ENCODE measurements around the gene AZGP1. TPM values are rescaled to one million over a fixed set of nuclear protein-coding genes. Genes with fewer than 3 reads are reported as not detected.
A peak's percentile ranks its signal among the peaks of the same experiment; 100 is the strongest.

The AZGP1 gene
- total and polyA plus RNA-seq, 2 of the 13 experiments (the other 11 are each of a cell fraction or from before 2014, with no cell fraction given): 93.8 to 229 TPM

DNA sequence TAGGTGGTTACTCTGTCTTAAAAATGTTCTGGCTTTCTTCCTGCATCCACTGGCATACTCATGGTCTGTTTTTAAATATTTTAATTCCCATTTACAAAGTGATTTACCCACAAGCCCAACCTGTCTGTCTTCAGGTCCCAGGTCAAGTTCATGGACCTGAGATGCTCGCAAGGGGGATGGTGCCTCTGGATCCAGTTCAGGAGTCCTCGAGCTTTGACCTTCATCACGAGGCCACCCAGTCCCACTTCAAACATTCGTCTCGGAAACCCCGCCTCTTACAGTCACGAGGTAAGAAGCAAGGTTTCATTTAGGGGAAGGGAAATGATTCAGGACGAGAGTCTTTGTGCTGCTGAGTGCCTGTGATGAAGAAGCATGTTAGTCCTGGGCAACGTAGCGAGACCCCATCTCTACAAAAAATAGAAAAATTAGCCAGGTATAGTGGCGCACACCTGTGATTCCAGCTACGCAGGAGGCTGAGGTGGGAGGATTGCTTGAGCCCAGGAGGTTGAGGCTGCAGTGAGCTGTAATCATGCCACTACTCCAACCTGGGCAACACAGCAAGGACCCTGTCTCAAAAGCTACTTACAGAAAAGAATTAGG, 48.3 kb upstream of the AZGP1 start (continued):
- TF ChIP-seq AHR (CRISPR knock-in tag; IDR thresholded peaks at IDR 0.05): no peak
- TF ChIP-seq ZFP36L1 (CRISPR knock-in tag; IDR thresholded peaks at IDR 0.05): no peak
- TF ChIP-seq ZNF839 (CRISPR knock-in tag; IDR thresholded peaks at IDR 0.05; ENCODE audit: borderline replicate concordance): no peak
- TF ChIP-seq, protein P1, sequence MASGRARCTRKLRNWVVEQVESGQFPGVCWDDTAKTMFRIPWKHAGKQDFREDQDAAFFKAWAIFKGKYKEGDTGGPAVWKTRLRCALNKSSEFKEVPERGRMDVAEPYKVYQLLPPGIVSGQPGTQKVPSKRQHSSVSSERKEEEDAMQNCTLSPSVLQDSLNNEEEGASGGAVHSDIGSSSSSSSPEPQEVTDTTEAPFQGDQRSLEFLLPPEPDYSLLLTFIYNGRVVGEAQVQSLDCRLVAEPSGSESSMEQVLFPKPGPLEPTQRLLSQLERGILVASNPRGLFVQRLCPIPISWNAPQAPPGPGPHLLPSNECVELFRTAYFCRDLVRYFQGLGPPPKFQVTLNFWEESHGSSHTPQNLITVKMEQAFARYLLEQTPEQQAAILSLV (CRISPR knock-in tag; IDR thresholded peaks at IDR 0.05; ENCODE audit: borderline replicate concordance): no peak
- TF ChIP-seq KDM6A (CRISPR knock-in tag; IDR thresholded peaks at IDR 0.05; ENCODE audit: low read depth): peak; percentile 48
- peak; percentile 96 for TF ChIP-seq RARA (CRISPR knock-in tag; IDR thresholded peaks at IDR 0.05)
- TF ChIP-seq, protein P2, sequence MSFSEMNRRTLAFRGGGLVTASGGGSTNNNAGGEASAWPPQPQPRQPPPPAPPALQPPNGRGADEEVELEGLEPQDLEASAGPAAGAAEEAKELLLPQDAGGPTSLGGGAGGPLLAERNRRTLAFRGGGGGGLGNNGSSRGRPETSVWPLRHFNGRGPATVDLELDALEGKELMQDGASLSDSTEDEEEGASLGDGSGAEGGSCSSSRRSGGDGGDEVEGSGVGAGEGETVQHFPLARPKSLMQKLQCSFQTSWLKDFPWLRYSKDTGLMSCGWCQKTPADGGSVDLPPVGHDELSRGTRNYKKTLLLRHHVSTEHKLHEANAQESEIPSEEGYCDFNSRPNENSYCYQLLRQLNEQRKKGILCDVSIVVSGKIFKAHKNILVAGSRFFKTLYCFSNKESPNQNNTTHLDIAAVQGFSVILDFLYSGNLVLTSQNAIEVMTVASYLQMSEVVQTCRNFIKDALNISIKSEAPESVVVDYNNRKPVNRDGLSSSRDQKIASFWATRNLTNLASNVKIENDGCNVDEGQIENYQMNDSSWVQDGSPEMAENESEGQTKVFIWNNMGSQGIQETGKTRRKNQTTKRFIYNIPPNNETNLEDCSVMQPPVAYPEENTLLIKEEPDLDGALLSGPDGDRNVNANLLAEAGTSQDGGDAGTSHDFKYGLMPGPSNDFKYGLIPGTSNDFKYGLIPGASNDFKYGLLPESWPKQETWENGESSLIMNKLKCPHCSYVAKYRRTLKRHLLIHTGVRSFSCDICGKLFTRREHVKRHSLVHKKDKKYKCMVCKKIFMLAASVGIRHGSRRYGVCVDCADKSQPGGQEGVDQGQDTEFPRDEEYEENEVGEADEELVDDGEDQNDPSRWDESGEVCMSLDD (CRISPR knock-in tag; IDR thresholded peaks at IDR 0.05; ENCODE audit: borderline replicate concordance): no peak
- TF ChIP-seq, protein P3, sequence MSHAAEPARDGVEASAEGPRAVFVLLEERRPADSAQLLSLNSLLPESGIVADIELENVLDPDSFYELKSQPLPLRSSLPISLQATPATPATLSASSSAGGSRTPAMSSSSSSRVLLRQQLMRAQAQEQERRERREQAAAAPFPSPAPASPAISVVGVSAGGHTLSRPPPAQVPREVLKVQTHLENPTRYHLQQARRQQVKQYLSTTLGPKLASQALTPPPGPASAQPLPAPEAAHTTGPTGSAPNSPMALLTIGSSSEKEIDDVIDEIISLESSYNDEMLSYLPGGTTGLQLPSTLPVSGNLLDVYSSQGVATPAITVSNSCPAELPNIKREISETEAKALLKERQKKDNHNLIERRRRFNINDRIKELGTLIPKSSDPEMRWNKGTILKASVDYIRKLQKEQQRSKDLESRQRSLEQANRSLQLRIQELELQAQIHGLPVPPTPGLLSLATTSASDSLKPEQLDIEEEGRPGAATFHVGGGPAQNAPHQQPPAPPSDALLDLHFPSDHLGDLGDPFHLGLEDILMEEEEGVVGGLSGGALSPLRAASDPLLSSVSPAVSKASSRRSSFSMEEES (CRISPR knock-in tag; IDR thresholded peaks at IDR 0.05): peak; percentile 96
- TF ChIP-seq, protein P4, sequence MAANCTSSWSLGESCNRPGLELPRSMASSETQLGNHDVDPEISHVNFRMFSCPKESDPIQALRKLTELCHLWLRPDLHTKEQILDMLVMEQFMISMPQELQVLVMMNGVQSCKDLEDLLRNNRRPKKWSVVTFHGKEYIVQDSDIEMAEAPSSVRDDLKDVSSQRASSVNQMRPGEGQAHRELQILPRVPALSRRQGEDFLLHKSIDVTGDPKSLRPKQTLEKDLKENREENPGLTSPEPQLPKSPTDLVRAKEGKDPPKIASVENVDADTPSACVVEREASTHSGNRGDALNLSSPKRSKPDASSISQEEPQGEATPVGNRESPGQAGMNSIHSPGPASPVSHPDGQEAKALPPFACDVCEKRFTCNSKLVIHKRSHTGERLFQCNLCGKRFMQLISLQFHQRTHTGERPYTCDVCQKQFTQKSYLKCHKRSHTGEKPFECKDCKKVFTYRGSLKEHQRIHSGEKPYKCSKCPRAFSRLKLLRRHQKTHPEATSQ (CRISPR knock-in tag; IDR thresholded peaks at IDR 0.05; ENCODE audit: borderline replicate concordance): peak; percentile 71; the same call in 1 of the 2 replicates
- TF ChIP-seq PHB2 (IDR thresholded peaks at IDR 0.05; ENCODE audit: partially characterized antibody): no peak
- TF ChIP-seq SAP130 (CRISPR knock-in tag; IDR thresholded peaks at IDR 0.05; ENCODE audit: low read depth): peak; percentile 66; the same call in 1 of the 2 replicates
- TF ChIP-seq, protein P5, sequence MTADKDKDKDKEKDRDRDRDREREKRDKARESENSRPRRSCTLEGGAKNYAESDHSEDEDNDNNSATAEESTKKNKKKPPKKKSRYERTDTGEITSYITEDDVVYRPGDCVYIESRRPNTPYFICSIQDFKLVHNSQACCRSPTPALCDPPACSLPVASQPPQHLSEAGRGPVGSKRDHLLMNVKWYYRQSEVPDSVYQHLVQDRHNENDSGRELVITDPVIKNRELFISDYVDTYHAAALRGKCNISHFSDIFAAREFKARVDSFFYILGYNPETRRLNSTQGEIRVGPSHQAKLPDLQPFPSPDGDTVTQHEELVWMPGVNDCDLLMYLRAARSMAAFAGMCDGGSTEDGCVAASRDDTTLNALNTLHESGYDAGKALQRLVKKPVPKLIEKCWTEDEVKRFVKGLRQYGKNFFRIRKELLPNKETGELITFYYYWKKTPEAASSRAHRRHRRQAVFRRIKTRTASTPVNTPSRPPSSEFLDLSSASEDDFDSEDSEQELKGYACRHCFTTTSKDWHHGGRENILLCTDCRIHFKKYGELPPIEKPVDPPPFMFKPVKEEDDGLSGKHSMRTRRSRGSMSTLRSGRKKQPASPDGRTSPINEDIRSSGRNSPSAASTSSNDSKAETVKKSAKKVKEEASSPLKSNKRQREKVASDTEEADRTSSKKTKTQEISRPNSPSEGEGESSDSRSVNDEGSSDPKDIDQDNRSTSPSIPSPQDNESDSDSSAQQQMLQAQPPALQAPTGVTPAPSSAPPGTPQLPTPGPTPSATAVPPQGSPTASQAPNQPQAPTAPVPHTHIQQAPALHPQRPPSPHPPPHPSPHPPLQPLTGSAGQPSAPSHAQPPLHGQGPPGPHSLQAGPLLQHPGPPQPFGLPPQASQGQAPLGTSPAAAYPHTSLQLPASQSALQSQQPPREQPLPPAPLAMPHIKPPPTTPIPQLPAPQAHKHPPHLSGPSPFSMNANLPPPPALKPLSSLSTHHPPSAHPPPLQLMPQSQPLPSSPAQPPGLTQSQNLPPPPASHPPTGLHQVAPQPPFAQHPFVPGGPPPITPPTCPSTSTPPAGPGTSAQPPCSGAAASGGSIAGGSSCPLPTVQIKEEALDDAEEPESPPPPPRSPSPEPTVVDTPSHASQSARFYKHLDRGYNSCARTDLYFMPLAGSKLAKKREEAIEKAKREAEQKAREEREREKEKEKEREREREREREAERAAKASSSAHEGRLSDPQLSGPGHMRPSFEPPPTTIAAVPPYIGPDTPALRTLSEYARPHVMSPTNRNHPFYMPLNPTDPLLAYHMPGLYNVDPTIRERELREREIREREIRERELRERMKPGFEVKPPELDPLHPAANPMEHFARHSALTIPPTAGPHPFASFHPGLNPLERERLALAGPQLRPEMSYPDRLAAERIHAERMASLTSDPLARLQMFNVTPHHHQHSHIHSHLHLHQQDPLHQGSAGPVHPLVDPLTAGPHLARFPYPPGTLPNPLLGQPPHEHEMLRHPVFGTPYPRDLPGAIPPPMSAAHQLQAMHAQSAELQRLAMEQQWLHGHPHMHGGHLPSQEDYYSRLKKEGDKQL (CRISPR knock-in tag; IDR thresholded peaks at IDR 0.05; ENCODE audit: low read depth): no peak
- TF ChIP-seq ZNF121 (CRISPR knock-in tag; IDR thresholded peaks at IDR 0.05): peak; percentile 98
- TF ChIP-seq, protein P6, sequence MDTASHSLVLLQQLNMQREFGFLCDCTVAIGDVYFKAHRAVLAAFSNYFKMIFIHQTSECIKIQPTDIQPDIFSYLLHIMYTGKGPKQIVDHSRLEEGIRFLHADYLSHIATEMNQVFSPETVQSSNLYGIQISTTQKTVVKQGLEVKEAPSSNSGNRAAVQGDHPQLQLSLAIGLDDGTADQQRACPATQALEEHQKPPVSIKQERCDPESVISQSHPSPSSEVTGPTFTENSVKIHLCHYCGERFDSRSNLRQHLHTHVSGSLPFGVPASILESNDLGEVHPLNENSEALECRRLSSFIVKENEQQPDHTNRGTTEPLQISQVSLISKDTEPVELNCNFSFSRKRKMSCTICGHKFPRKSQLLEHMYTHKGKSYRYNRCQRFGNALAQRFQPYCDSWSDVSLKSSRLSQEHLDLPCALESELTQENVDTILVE (CRISPR knock-in tag; IDR thresholded peaks at IDR 0.05): no peak
- no peak for TF ChIP-seq FOXM1 (CRISPR knock-in tag; IDR thresholded peaks at IDR 0.05)
- TF ChIP-seq BRD4 (CRISPR knock-in tag; IDR thresholded peaks at IDR 0.05): no peak
- TF ChIP-seq HOXA7 (CRISPR knock-in tag; IDR thresholded peaks at IDR 0.05): no peak

All from HepG2 (cell line).